Sigmoid colon (tissue), 7 donors: ENCODE measurements around the gene TNFRSF18. TPM values are rescaled to one million over a fixed set of nuclear protein-coding genes. Genes with fewer than 3 reads are reported as not detected.

ENCODE experiments used
- DNase-seq: peaks from one replicate; pipeline ENCODE4 v3.0.0-alpha.2; 2019
- H3K27ac ChIP-seq, 4 donors: fragments of 200-600 bp; sonication (generic); one replicate each; pipeline ENCODE4 v1.5.1; 2016 to 2019; ENCODE audit warnings: mild to moderate bottlenecking in 1 of 4
- H3K27me3 ChIP-seq, 3 donors: fragments of 200-600 bp; sonication (generic); one replicate each; pipeline ENCODE4 v1.5.1; 2019; ENCODE audit warnings: mild to moderate bottlenecking in 1 of 3
- H3K36me3 ChIP-seq, 4 donors: fragments of 200-600 bp; sonication (generic); one replicate each; pipeline ENCODE4 v1.5.1; 2016 to 2019
- H3K4me1 ChIP-seq, 4 donors: fragments of 200-600 bp; sonication (generic); one replicate each; pipeline ENCODE4 v1.5.1; 2017 to 2019
- H3K4me3 ChIP-seq, 4 donors: fragments of 200-600 bp; sonication (generic); one replicate each; pipeline ENCODE4 v1.5.1; 2017 to 2019; ENCODE audit warnings: mild to moderate bottlenecking in 2 of 4, moderate library complexity in 1 of 4
- H3K9me3 ChIP-seq, 4 donors: fragments of 200-600 bp in 3 of 4; sonication (generic) in 3 of 4; one replicate each; pipeline versions ENCODE4 v1.5.1 to v1.6.1; 2013 to 2019
- CTCF ChIP-seq, 4 experiments: fragments of 450-650 bp in 3 of 4; fragments of 200-600 bp in 1 of 4; IDR thresholded peaks; one replicate each; pipeline ENCODE4 v1.5.1; 2016 to 2019; ENCODE audit warnings: antibody characterized with exemption in 4 of 4, mild to moderate bottlenecking in 3 of 4, moderate library complexity in 2 of 4
- EP300 ChIP-seq, 4 donors: sonication (generic); formaldehyde crosslinking; IDR thresholded peaks; one replicate each; pipeline ENCODE4 v1.6.1; 2017; ENCODE audit warnings: antibody characterized with exemption in 4 of 4
- POLR2A ChIP-seq, 2 donors: fragments of 450-650 bp; IDR thresholded peaks; one replicate each; pipeline ENCODE4 v1.6.1; 2016; ENCODE audit warnings: antibody characterized with exemption in 2 of 2, mild to moderate bottlenecking in 2 of 2, moderate library complexity in 2 of 2
- POLR2AphosphoS5 ChIP-seq, 4 donors: sonication (generic); formaldehyde crosslinking; IDR thresholded peaks; one replicate each; pipeline ENCODE4 v1.6.1; 2017; ENCODE audit warnings: antibody characterized with exemption in 4 of 4
- WGBS, 2 donors: extraction: QIAGEN DNeasy Blood & Tissue Kit; methylation state at CpG; one replicate each; pipeline ENCODE4 v1.1.7; 2013; 5-methylcytosine and 5-hydroxymethylcytosine counted together
- intact Hi-C: fragments of 100-400 bp; cut with DNase I; formaldehyde crosslinking; loops from one replicate; pipeline ENCODE4 v1.15.1; 2023
- polyA plus RNA-seq, 3 donors: library from polyadenylated mRNA; stranded (reverse); fragments of 200-250 nt; gene quantifications; one replicate each; pipeline ENCODE4 v1.2.3, GENCODE V29; 2013
- total RNA-seq, 4 donors: library from RNA; depleted of rRNA; stranded (reverse); fragments of >200 nt; gene quantifications; one replicate each; pipeline ENCODE4 v1.1.0, GENCODE V29; 2016
- donor health status: healthy with polysubstance abuse.
- donor health status: Bipolar disorder and iron deficiency.
- donor health status: healthy.

Gene TNFRSF18
- total and polyA plus RNA-seq, 7 donors: 0.71 to 3.9 (median 1.2) TPM; not detected in 4

- Histone ChIP-seq H3K9me3 (no peaks in the 10 kb centered on the region), H3K4me1 (peaks cover 0 to 13% (median 13%) of the 10 kb centered on the region in 4 donors), H3K27me3 (peaks cover 11 to 34% (median 31%) of the 10 kb centered on the region in 3 donors), H3K4me3 (no peak within 1 kb of the TSS), H3K27ac (no peak within 1 kb of the TSS), H3K36me3 (peaks cover 0 to 5% (median 2%) of the 10 kb centered on the region in 4 donors)
- WGBS, 2 donors: 3 to 5% methylated on average over 74 of the region's 74 CpGs
- DNase-seq: no peak
- TF ChIP-seq POLR2AphosphoS5 (IDR thresholded peaks at IDR 0.05) (no peak), EP300 (IDR thresholded peaks at IDR 0.05) (no peak), POLR2A (IDR thresholded peaks at IDR 0.05) (no peak), CTCF (IDR thresholded peaks at IDR 0.05) (no peak)
- intact Hi-C loops: no loop called here
Observed at GRCh38 chr1:1246577-1247340, 40.4 kb upstream of the TNFRSF18 start, which contains the start of gene C1QTNF12. TSS of gene C1QTNF12 (minus strand) at chr1:1246722. CDS start at chr1:1246690, 32 bp downstream.

- intact Hi-C loops: no loop called here
- 32 to 35% methylated on average over 45 of the region's 45 CpGs for WGBS, 2 donors
- Histone ChIP-seq H3K4me1 (peaks cover 0 to 13% (median 13%) of the 10 kb centered on the region in 4 donors), H3K36me3 (no peaks in the 10 kb centered on the region), H3K27ac (no peak overlapping the region), H3K9me3 (no peaks in the 10 kb centered on the region), H3K27me3 (peaks cover 11 to 34% (median 31%) of the 10 kb centered on the region in 3 donors), H3K4me3 (no peak overlapping the region)
- TF ChIP-seq EP300 (IDR thresholded peaks at IDR 0.05) (no peak), POLR2A (IDR thresholded peaks at IDR 0.05) (no peak), POLR2AphosphoS5 (IDR thresholded peaks at IDR 0.05) (no peak), CTCF (IDR thresholded peaks at IDR 0.05) (no peak)
- DNase-seq: no peak
Observed at GRCh38 chr1:1245817-1246576, 39.6 kb upstream of the TNFRSF18 start.

GRCh38 chr1:1245178-1245816 is 38.9 kb upstream of the TNFRSF18 start:
- intact Hi-C loops: no loop called here
- no peak for DNase-seq
- H3K27ac ChIP-seq: no peak overlapping the region
- no peak overlapping the region for H3K4me3 ChIP-seq
- no peaks in the 10 kb centered on the region for H3K36me3 ChIP-seq
- H3K4me1 ChIP-seq: peaks cover 0 to 13% (median 13%) of the 10 kb centered on the region in 4 donors
- no peak for TF ChIP-seq CTCF (IDR thresholded peaks at IDR 0.05)
- TF ChIP-seq POLR2AphosphoS5 (IDR thresholded peaks at IDR 0.05): no peak
- TF ChIP-seq POLR2A (IDR thresholded peaks at IDR 0.05): no peak
- no peak for TF ChIP-seq EP300 (IDR thresholded peaks at IDR 0.05)
- no peaks in the 10 kb centered on the region for H3K9me3 ChIP-seq
- H3K27me3 ChIP-seq: peaks cover 11 to 35% (median 32%) of the 10 kb centered on the region in 3 donors
- 57 to 80% methylated on average over 22 to 23 of the region's 23 CpGs for WGBS, 2 donors

GRCh38 chr1:1244192-1244811 is 37.9 kb upstream of the TNFRSF18 start:
- intact Hi-C loops: no loop called here
- no peaks in the 10 kb centered on the region for H3K9me3 ChIP-seq
- no peak for TF ChIP-seq EP300 (IDR thresholded peaks at IDR 0.05)
- no peak for DNase-seq
- H3K36me3 ChIP-seq: no peaks in the 10 kb centered on the region
- H3K27me3 ChIP-seq: peaks cover 17 to 45% (median 42%) of the 10 kb centered on the region in 3 donors
- WGBS, 2 donors: 15 to 59% methylated on average over 30 of the region's 30 CpGs
- peak overlapping the region in 1 of 4 donors; percentile 7 for H3K4me3 ChIP-seq
- H3K27ac ChIP-seq: no peak overlapping the region
- H3K4me1 ChIP-seq: peaks cover 0 to 13% (median 13%) of the 10 kb centered on the region in 4 donors
